Spleen (tissue), 11 donors: ENCODE results near the gene OSGEP. TPM values are rescaled to one million over a fixed set of nuclear protein-coding genes. Genes with fewer than 3 reads are reported as not detected.

Source experiments
- DNase-seq: peaks from one replicate; pipeline ENCODE4 v3.0.0-alpha.2; 2020
- H3K27ac ChIP-seq, 8 donors: fragments of 200-600 bp; sonication (generic) in 7 of 8; 1 replicate in 4 of 8; 2 replicates in 4 of 8; pipeline versions ENCODE4 v1.5.0 to v1.8.0; 2016 to 2021; ENCODE audit warnings: inconsistent platforms in 4 of 8, mild to moderate bottlenecking in 4 of 8, moderate library complexity in 1 of 8
- H3K27me3 ChIP-seq, 7 donors: fragments of 200-600 bp; sonication (generic) in 6 of 7; replicated peaks in 1 of 7; 1 replicate in 4 of 7; 2 replicates in 3 of 7; pipeline versions ENCODE4 v1.5.0 to v1.8.0; 2016 to 2021; ENCODE audit warnings: inconsistent platforms in 3 of 7, mild to moderate bottlenecking in 1 of 7
- H3K36me3 ChIP-seq, 6 donors: fragments of 200-600 bp; sonication (generic) in 5 of 6; 1 replicate in 4 of 6; 2 replicates in 2 of 6; pipeline versions ENCODE4 v1.5.0 to v1.8.0; 2016 to 2021; ENCODE audit warnings: inconsistent platforms in 2 of 6
- H3K4me1 ChIP-seq, 6 donors: fragments of 200-600 bp; sonication (generic) in 5 of 6; 1 replicate in 3 of 6; 2 replicates in 3 of 6; pipeline versions ENCODE4 v1.5.0 to v1.8.0; 2016 to 2021; ENCODE audit warnings: inconsistent platforms in 3 of 6
- H3K4me3 ChIP-seq, 8 donors: fragments of 200-600 bp; sonication (generic) in 7 of 8; 1 replicate in 4 of 8; 2 replicates in 4 of 8; pipeline versions ENCODE4 v1.5.0 to v1.8.0; 2016 to 2021; ENCODE audit warnings: inconsistent platforms in 4 of 8, mild to moderate bottlenecking in 4 of 8, moderate library complexity in 2 of 8
- H3K9me3 ChIP-seq, 8 donors: fragments of 200-600 bp; sonication (generic) in 7 of 8; 1 replicate in 4 of 8; 2 replicates in 4 of 8; pipeline versions ENCODE4 v1.5.0 to v1.8.0; 2016 to 2021; ENCODE audit warnings: inconsistent platforms in 4 of 8
- CTCF ChIP-seq, 11 experiments: fragments of 200-600 bp in 7 of 11; fragments of 450-650 bp in 4 of 11; sonication (generic) in 4 of 11; IDR thresholded peaks in 8 of 11; conservative IDR thresholded peaks in 3 of 11; 1 replicate in 7 of 11; 2 replicates in 4 of 11; pipeline versions ENCODE4 v1.4.0 to v1.8.0; 2016 to 2021; ENCODE audit warnings: antibody characterized with exemption in 11 of 11, inconsistent platforms in 4 of 11, mild to moderate bottlenecking in 1 of 11
- POLR2A ChIP-seq, 3 donors: fragments of 450-650 bp; IDR thresholded peaks; one replicate each; pipeline ENCODE4 v1.5.1; 2017; ENCODE audit warnings: antibody characterized with exemption in 3 of 3, mild to moderate bottlenecking in 1 of 3
- POLR2AphosphoS5 ChIP-seq, 3 donors: sonication (generic); formaldehyde crosslinking; IDR thresholded peaks; one replicate each; pipeline ENCODE4 v1.5.1; 2017; ENCODE audit warnings: antibody characterized with exemption in 3 of 3
- WGBS, 5 donors: extraction: QIAGEN DNeasy Blood & Tissue Kit in 3 of 5; methylation state at CpG; one replicate each; pipeline versions ENCODE4 v1.1.5 to v1.1.7; 2013 to 2018; 5-methylcytosine and 5-hydroxymethylcytosine counted together
- intact Hi-C: fragments of 100-400 bp; cut with DNase I; formaldehyde crosslinking; loops from one replicate; pipeline ENCODE4 v1.15.0; 2023; ENCODE audit warnings: low total_unique reads
- polyA plus RNA-seq, 3 donors: library from polyadenylated mRNA; stranded (reverse); fragments of 200-250 nt; gene quantifications; one replicate each; pipeline ENCODE4 v1.2.1, GENCODE V29; 2013
- small RNA-seq, 4 donors: library from RNA; depleted of rRNA; stranded (forward); fragments of <200 nt; gene quantifications; one replicate each; pipeline ENCODE3, GENCODE V24; 2016
- total RNA-seq, 7 donors: library from RNA; depleted of rRNA in 3 of 7; stranded (reverse); fragments of >200 nt in 3 of 7; fragmentation: NEBNext Ultra II Directional in 4 of 7; extraction: Animal tissue kit (Norgen Biotek cat#: 25700) in 4 of 7; gene quantifications; one replicate each; pipeline versions ENCODE4 v1.1.0 to v1.2.1, GENCODE V29; 2016 to 2021
- donor health status: healthy with polysubstance abuse.
- donor health status: DM: no; HTN: no; CAD: no; lungs with moderate emphysema.
- donor health status: DM: no; HTN: no; CAD: no.
- donor health status: Bipolar disorder and iron deficiency.
- donor health status: healthy.
- donor health status: DM: no; HTN: no; CAD: no.
- donor health status: DM: yes; HTN: yes; CAD: no.

The OSGEP gene
- total and polyA plus RNA-seq, 10 donors: 48.6 to 110 (median 76.3) TPM

GRCh38 chr14:20400589-20400964 is 54.0 kb downstream of the OSGEP start:
- H3K36me3 ChIP-seq: peaks cover 8 to 100% (median 92%) of the 10 kb centered on the region in 6 donors
- intact Hi-C loops: loop anchor here (10.0 kb wide), 1 partner anchor 56 kb away; the partner anchor contains the start of gene PARP2

GRCh38 chr14:20397511-20397910 is 57.1 kb downstream of the OSGEP start:
- Histone ChIP-seq H3K27me3 (no peaks in the 10 kb centered on the region), H3K36me3 (peaks cover 8 to 100% (median 94%) of the 10 kb centered on the region in 6 donors), H3K4me1 (no peaks in the 10 kb centered on the region), H3K27ac (no peak overlapping the region), H3K4me3 (no peak overlapping the region), H3K9me3 (no peaks in the 10 kb centered on the region)
- TF ChIP-seq POLR2AphosphoS5 (IDR thresholded peaks at IDR 0.05) (no peak), POLR2A (IDR thresholded peaks at IDR 0.05) (no peak), CTCF (IDR thresholded peaks at IDR 0.05 in 8 of 11, conservative IDR thresholded peaks at IDR 0.05 in 3 of 11) (no peak)
- intact Hi-C loops: no loop called here
- no peak for DNase-seq
- 91 to 98% (median 93%) methylated on average over 3 of the region's 3 CpGs for WGBS, 5 donors

More at GRCh38 chr14:20400589-20400964, 54.0 kb downstream of the OSGEP start:
- Histone ChIP-seq H3K4me1 (peaks cover 0 to 2% (median 0%) of the 10 kb centered on the region in 6 donors), H3K27ac (no peak overlapping the region), H3K27me3 (no peaks in the 10 kb centered on the region), H3K4me3 (no peak overlapping the region), H3K9me3 (no peaks in the 10 kb centered on the region)
- WGBS, 5 donors: 93 to 100% (median 98%) methylated on average over 1 of the region's 1 CpG
- no peak for TF ChIP-seq POLR2AphosphoS5 (IDR thresholded peaks at IDR 0.05)
- TF ChIP-seq CTCF (IDR thresholded peaks at IDR 0.05 in 8 of 11, conservative IDR thresholded peaks at IDR 0.05 in 3 of 11): no peak
- TF ChIP-seq POLR2A (IDR thresholded peaks at IDR 0.05): no peak
- no peak for DNase-seq

Small RNA genes lying within 50 kb of the gene (small RNA-seq; reads per million reads assigned to genes)
- 0.62 to 2.7 (median 1.1) reads per million in 4 donors for gene RNA5SP382

Other genes starting within 250 kb of the OSGEP start
- not detected for gene OR11H6, start 231.1 kb downstream of the OSGEP start, total RNA-seq
- gene OR11H6, start 231.1 kb downstream of the OSGEP start, polyA plus RNA-seq: not detected
- gene OR11H7, start 225.8 kb downstream of the OSGEP start, total RNA-seq: not detected
- not detected for gene OR11H7, start 225.8 kb downstream of the OSGEP start, polyA plus RNA-seq
- gene OR11H4, start 215.5 kb downstream of the OSGEP start, total RNA-seq: not detected
- gene OR11H4, start 215.5 kb downstream of the OSGEP start, polyA plus RNA-seq: not detected
- 10 to 100 TPM; 12.5 to 21.9 (median 18.8) TPM for gene TTC5, start 148.9 kb downstream of the OSGEP start, total RNA-seq
- 1 to 10 TPM; 5.9 to 7.2 (median 6.7) TPM for gene TTC5, start 148.9 kb downstream of the OSGEP start, polyA plus RNA-seq
- gene CCNB1IP1, start 121.5 kb downstream of the OSGEP start, total RNA-seq: 10 to 100 TPM; 21.1 to 32.8 (median 27.9) TPM
- 10 to 100 TPM; 30.4 to 49.1 (median 43.6) TPM for gene CCNB1IP1, start 121.5 kb downstream of the OSGEP start, polyA plus RNA-seq
- 10 to 100 TPM; 10.9 to 25.0 (median 17.2) TPM for gene PARP2, start 111.2 kb downstream of the OSGEP start, total RNA-seq
- gene PARP2, start 111.2 kb downstream of the OSGEP start, polyA plus RNA-seq: 10 to 100 TPM in 2 of 3 donors, 1 to 10 TPM in 1; 9.1 to 12.0 (median 11.3) TPM
- 10 to 100 TPM; 55.1 to 91.7 (median 70.5) TPM for gene TEP1, start 41.3 kb downstream of the OSGEP start, total RNA-seq
- gene TEP1, start 41.3 kb downstream of the OSGEP start, polyA plus RNA-seq: 10 to 100 TPM; 19.2 to 38.7 (median 26.7) TPM
- gene KLHL33, start 18.6 kb downstream of the OSGEP start, total RNA-seq: 1 to 10 TPM in 2 of 7 donors, under 1 TPM in 4, not detected in 1; 0.47 to 2.9 (median 0.86) TPM
- under 1 TPM; 0.22 to 0.54 (median 0.32) TPM for gene KLHL33, start 18.6 kb downstream of the OSGEP start, polyA plus RNA-seq
- 100 to 1,000 TPM in 6 of 7 donors, 10 to 100 TPM in 1; 89.4 to 153 (median 104) TPM for gene APEX1, start 414 bp upstream of the OSGEP start, total RNA-seq
- 100 to 1,000 TPM; 139 to 151 (median 140) TPM for gene APEX1, start 414 bp upstream of the OSGEP start, polyA plus RNA-seq
- gene PIP4P1, start 6.6 kb upstream of the OSGEP start, total RNA-seq: 10 to 100 TPM; 32.5 to 45.6 (median 38.4) TPM
- 10 to 100 TPM; 37.1 to 79.6 (median 55.9) TPM for gene PIP4P1, start 6.6 kb upstream of the OSGEP start, polyA plus RNA-seq
- 10 to 100 TPM; 36.0 to 93.1 (median 65.5) TPM for gene PNP, start 14.6 kb upstream of the OSGEP start, total RNA-seq
- 10 to 100 TPM; 44.8 to 64.3 (median 48.2) TPM for gene PNP, start 14.6 kb upstream of the OSGEP start, polyA plus RNA-seq
- gene RNASE10, start 50.7 kb upstream of the OSGEP start, total RNA-seq: under 1 TPM in 4 of 7 donors, not detected in 3; 0.60 to 0.95 (median 0.71) TPM
- not detected for gene RNASE10, start 50.7 kb upstream of the OSGEP start, polyA plus RNA-seq
- gene RNASE9, start 106.2 kb upstream of the OSGEP start, total RNA-seq: not detected
- not detected for gene RNASE9, start 106.2 kb upstream of the OSGEP start, polyA plus RNA-seq
- not detected for gene RNASE11, start 133.2 kb upstream of the OSGEP start, total RNA-seq
- not detected for gene RNASE11, start 133.2 kb upstream of the OSGEP start, polyA plus RNA-seq
- not detected for gene RNASE12, start 136.6 kb upstream of the OSGEP start, total RNA-seq
- gene RNASE12, start 136.6 kb upstream of the OSGEP start, polyA plus RNA-seq: not detected
- gene OR6S1, start 186.9 kb upstream of the OSGEP start, total RNA-seq: under 1 TPM in 2 of 7 donors, not detected in 5; 0.27 to 0.77 TPM
- gene OR6S1, start 186.9 kb upstream of the OSGEP start, polyA plus RNA-seq: under 1 TPM in 1 of 3 donors, not detected in 2; 0.10 TPM
- 10 to 100 TPM in 3 of 7 donors, 1 to 10 TPM in 3, under 1 TPM in 1; 0.89 to 19.9 (median 9.8) TPM for gene RNASE4, start 229.7 kb upstream of the OSGEP start, total RNA-seq
- gene RNASE4, start 229.7 kb upstream of the OSGEP start, polyA plus RNA-seq: 10 to 100 TPM in 1 of 3 donors, 1 to 10 TPM in 2; 7.6 to 15.6 (median 8.4) TPM
- gene ANG, start 234.0 kb upstream of the OSGEP start, total RNA-seq: 10 to 100 TPM in 1 of 7 donors, 1 to 10 TPM in 6; 1.6 to 10.2 (median 4.8) TPM
- gene ANG, start 234.0 kb upstream of the OSGEP start, polyA plus RNA-seq: 1 to 10 TPM; 3.1 to 7.2 (median 3.9) TPM